Right lobe of liver (tissue), 4 donors: Measurements from ENCODE around the gene HDAC10.

Source experiments
- POLR2A ChIP-seq: fragments of 450-650 bp; IDR thresholded peaks from one replicate; pipeline ENCODE4 v1.6.1; 2017; ENCODE audit warnings: antibody characterized with exemption, mild to moderate bottlenecking
- TF ChIP-seq, protein P1 (sequence below), 4 donors: fragments of 200-600 bp in 3 of 4; fragments of 450-650 bp in 1 of 4; IDR thresholded peaks; one replicate each; pipeline versions ENCODE4 v1.5.1 to v1.8.0; 2016 to 2022; ENCODE audit warnings: antibody characterized with exemption in 4 of 4, mild to moderate bottlenecking in 2 of 4
- donor health status: DM: no; HTN: no; CAD: no.
- donor health status: DM: no; HTN: no; CAD: no.
- donor health status: DM: no; HTN: yes; CAD: no.

DNA sequence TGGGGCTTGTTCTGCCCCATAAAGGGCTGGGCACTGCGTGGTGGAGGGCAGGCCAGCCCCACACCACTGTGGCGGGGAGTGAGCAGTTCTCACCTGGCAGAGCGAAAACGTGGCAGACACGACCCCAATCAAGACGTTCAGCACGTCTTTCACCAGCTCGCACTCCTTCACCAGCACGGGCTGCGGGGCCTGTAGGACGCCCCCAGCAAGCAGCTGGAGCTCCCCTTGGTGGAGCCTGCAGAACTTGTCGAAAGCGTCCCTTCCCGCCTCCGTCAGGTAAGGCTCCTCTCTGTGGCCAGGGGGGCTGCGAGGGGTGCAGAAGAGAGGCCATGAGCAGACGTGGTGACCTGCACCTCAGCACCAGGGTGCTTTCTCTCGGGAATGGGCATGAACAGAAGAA lies 17.8 kb downstream of the HDAC10 start:
- TF ChIP-seq, protein P1, sequence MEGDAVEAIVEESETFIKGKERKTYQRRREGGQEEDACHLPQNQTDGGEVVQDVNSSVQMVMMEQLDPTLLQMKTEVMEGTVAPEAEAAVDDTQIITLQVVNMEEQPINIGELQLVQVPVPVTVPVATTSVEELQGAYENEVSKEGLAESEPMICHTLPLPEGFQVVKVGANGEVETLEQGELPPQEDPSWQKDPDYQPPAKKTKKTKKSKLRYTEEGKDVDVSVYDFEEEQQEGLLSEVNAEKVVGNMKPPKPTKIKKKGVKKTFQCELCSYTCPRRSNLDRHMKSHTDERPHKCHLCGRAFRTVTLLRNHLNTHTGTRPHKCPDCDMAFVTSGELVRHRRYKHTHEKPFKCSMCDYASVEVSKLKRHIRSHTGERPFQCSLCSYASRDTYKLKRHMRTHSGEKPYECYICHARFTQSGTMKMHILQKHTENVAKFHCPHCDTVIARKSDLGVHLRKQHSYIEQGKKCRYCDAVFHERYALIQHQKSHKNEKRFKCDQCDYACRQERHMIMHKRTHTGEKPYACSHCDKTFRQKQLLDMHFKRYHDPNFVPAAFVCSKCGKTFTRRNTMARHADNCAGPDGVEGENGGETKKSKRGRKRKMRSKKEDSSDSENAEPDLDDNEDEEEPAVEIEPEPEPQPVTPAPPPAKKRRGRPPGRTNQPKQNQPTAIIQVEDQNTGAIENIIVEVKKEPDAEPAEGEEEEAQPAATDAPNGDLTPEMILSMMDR (IDR thresholded peaks at IDR 0.05): no peak
- no peak for TF ChIP-seq POLR2A
